KMS-11 (cell line): ENCODE results near the gene COLEC12.

Source experiments
- H2AFZ ChIP-seq: fragments of 200-600 bp; sonication (generic); 2 replicates; pipeline ENCODE4 v1.6.1; 2016; ENCODE audit warnings: antibody characterized with exemption, mixed run types, low read depth
- H3K27ac ChIP-seq: fragments of 200-600 bp; sonication (generic); 2 replicates; pipeline ENCODE4 v1.6.1; 2016; ENCODE audit warnings: mild to moderate bottlenecking, mixed run types
- H3K27me3 ChIP-seq: fragments of 200-600 bp; sonication (generic); 2 replicates; pipeline ENCODE4 v1.6.1; 2017; ENCODE audit warnings: mild to moderate bottlenecking, low read depth, mixed run types, moderate library complexity; ENCODE audit not compliant: insufficient read depth
- H3K36me3 ChIP-seq: fragments of 200-600 bp; sonication (generic); 2 replicates; pipeline ENCODE4 v1.6.1; 2017; ENCODE audit warnings: mild to moderate bottlenecking, mixed run types; ENCODE audit not compliant: insufficient read depth
- H3K4me1 ChIP-seq: fragments of 200-600 bp; sonication (generic); 2 replicates; pipeline ENCODE4 v1.6.1; 2016; ENCODE audit warnings: mild to moderate bottlenecking, low read depth, mixed run types; ENCODE audit not compliant: poor library complexity, severe bottlenecking
- H3K4me2 ChIP-seq: fragments of 200-600 bp; sonication (generic); 2 replicates; pipeline ENCODE4 v1.7.0; 2016; ENCODE audit warnings: mild to moderate bottlenecking, mixed run types
- H3K4me3 ChIP-seq: fragments of 200-600 bp; sonication (generic); IDR thresholded peaks from 2 replicates; pipeline ENCODE4 v1.6.1; 2017; ENCODE audit warnings: low read depth, low read length, mixed read lengths; ENCODE audit not compliant: insufficient read depth
- H3K79me2 ChIP-seq: fragments of 200-600 bp; sonication (generic); 2 replicates; pipeline ENCODE4 v1.6.1; 2016; ENCODE audit warnings: low read depth, mixed run types; ENCODE audit not compliant: insufficient read depth
- H3K9ac ChIP-seq: fragments of 200-600 bp; sonication (generic); 2 replicates; pipeline ENCODE4 v1.6.1; 2016; ENCODE audit warnings: mild to moderate bottlenecking, mixed run types
- H4K20me1 ChIP-seq: fragments of 200-600 bp; sonication (generic); 2 replicates; pipeline ENCODE4 v1.6.1; 2016; ENCODE audit warnings: mild to moderate bottlenecking, mixed run types; ENCODE audit not compliant: insufficient read depth
- CTCF ChIP-seq: fragments of 200-600 bp; sonication (generic); conservative IDR thresholded peaks from 2 replicates; pipeline ENCODE4 v1.6.1; 2017; ENCODE audit warnings: low read depth, mild to moderate bottlenecking, antibody characterized with exemption, low read length, moderate library complexity, mixed read lengths

Gene COLEC12

GRCh38 chr18:425106-425745 is 75.3 kb downstream of the COLEC12 start:
- Histone ChIP-seq H3K27me3 (no peaks in the 10 kb centered on the region), H4K20me1 (no peaks in the 10 kb centered on the region), H3K4me3 (no peak overlapping the region), H3K9ac (no peak overlapping the region), H2AFZ (no peak overlapping the region), H3K79me2 (no peaks in the 10 kb centered on the region), H3K36me3 (no peaks in the 10 kb centered on the region), H3K27ac (no peak overlapping the region), H3K4me1 (no peaks in the 10 kb centered on the region), H3K4me2 (no peak overlapping the region)
- no peak for TF ChIP-seq CTCF

- Histone ChIP-seq H3K36me3 (no peaks in the 10 kb centered on the region), H3K4me3 (no peak overlapping the region), H3K9ac (no peak overlapping the region), H3K27me3 (no peaks in the 10 kb centered on the region), H2AFZ (no peak overlapping the region), H3K79me2 (no peaks in the 10 kb centered on the region), H3K4me2 (no peak overlapping the region), H3K27ac (no peak overlapping the region), H3K4me1 (no peaks in the 10 kb centered on the region), H4K20me1 (no peaks in the 10 kb centered on the region)
- TF ChIP-seq CTCF, result no peak
Observed at GRCh38 chr18:424668-425067, 75.8 kb downstream of the COLEC12 start.

GRCh38 chr18:424071-424661 is 76.3 kb downstream of the COLEC12 start:
- H3K4me1 ChIP-seq, result no peaks in the 10 kb centered on the region
- H3K79me2 ChIP-seq, result no peaks in the 10 kb centered on the region
- H3K4me2 ChIP-seq, result no peak overlapping the region
- no peak overlapping the region for H3K27ac ChIP-seq
- H2AFZ ChIP-seq, result no peak overlapping the region
- no peaks in the 10 kb centered on the region for H4K20me1 ChIP-seq
- TF ChIP-seq CTCF, result no peak
- H3K27me3 ChIP-seq, result no peaks in the 10 kb centered on the region
- H3K9ac ChIP-seq, result no peak overlapping the region
- no peak overlapping the region for H3K4me3 ChIP-seq
- H3K36me3 ChIP-seq, result no peaks in the 10 kb centered on the region

- TF ChIP-seq CTCF, result no peak
- Histone ChIP-seq H3K4me2 (no peak overlapping the region), H3K27ac (no peak overlapping the region), H3K79me2 (no peaks in the 10 kb centered on the region), H3K4me1 (no peaks in the 10 kb centered on the region), H3K27me3 (no peaks in the 10 kb centered on the region), H3K9ac (no peak overlapping the region), H2AFZ (no peak overlapping the region), H3K36me3 (no peaks in the 10 kb centered on the region), H3K4me3 (no peak overlapping the region), H4K20me1 (no peaks in the 10 kb centered on the region)
Observed at GRCh38 chr18:422966-423365, 77.5 kb downstream of the COLEC12 start.
